ENCODE data around the gene PITRM1.

PITRM1 gene

DNA sequence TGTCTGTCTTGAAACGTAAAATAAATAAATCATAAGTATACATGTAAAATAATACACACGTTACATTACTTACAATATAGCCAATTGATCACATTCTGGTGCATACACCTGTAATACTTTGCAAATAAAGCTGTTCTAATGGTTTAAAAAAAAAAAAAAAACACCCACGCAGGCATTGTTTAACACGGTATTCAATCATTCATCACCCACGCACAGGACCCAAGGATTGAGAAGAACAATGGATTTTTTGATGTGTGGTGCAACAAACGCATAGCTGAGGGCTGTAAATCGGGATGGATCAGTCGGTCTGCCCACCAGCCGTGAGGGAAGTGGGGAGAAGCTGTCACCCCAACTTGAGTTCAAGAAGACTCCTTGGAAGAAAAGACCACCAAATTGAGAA lies 8.7 kb downstream of the PITRM1 start:
- no peak for DNase-seq

DNA sequence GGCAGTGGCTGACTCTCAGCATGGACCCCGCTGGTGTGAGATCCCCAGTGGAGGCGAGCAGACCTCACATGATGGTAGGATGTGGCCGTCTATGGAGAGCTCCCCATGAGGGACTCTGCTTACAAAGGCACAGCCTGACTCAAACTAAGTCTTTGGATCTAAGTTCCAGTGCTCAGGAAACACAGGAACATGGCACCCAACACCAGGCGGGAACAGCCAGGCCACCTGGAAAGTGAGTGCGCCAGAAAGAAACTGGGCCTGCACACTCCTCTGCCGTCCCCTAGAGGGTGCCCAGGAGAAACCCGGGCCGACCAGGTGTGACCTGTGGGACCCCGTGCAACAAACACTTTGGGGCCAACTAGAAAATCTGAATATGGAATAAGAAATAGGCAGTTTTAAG lies 10.0 kb downstream of the PITRM1 start:
- no peak for DNase-seq

DNA sequence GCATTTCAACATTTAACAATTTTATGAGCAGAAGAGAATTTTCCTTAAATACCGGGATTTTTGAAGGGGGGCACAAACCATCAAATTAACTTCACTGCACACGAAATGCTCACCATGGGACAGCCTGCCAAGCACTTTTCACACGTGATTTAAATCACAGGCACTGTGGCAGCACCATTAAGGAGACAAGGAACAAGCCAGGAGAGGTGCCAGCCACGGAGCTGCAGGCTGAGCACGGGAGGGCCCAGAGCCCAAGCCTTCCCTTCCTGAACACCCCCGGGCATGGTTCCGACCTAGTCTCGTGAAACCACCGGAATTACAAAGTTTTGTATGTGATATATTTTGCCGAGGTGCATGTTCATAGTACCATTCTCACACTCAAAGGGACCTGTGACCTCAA lies 13.4 kb downstream of the PITRM1 start:
- DNase-seq, result no peak

DNA sequence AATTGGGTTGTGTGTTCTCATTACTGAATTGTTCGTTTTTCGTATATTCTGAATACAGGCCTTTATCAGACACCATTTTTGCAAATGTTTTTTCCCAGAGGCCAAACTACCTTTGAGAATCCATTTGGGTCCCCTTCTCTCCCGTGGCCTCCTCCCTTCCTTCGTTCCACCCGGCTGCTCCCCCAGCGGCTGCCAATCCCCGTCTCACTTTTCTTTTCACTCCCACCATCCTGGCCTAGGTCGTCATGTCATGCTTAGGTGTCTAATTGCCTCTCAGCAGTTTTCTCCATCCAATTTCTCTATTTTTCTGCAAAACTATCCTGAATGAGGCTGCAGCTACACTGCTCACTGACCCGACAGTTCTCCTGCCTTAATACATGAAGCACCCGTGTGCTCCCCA lies 17.9 kb downstream of the PITRM1 start:
- no peak for DNase-seq

DNA sequence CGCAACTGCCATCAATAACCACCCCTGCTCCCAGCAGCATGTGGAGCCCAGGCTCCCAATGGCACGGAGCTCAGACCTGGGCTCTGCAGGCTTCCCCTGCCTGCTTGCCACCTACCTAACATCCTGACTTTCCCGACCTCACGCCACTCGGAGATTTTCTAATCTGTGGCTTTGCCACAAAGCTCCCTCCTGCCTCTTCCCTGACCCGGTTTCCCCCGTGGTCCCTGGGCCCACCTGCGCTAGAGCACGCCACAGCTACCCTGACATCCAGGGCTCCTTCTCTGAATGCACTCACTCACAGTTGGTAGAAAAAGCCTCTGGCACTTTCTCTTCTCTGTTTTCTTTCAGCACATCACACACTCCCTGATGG lies 20.0 kb downstream of the PITRM1 start:
- DNase-seq, result no peak

DNA sequence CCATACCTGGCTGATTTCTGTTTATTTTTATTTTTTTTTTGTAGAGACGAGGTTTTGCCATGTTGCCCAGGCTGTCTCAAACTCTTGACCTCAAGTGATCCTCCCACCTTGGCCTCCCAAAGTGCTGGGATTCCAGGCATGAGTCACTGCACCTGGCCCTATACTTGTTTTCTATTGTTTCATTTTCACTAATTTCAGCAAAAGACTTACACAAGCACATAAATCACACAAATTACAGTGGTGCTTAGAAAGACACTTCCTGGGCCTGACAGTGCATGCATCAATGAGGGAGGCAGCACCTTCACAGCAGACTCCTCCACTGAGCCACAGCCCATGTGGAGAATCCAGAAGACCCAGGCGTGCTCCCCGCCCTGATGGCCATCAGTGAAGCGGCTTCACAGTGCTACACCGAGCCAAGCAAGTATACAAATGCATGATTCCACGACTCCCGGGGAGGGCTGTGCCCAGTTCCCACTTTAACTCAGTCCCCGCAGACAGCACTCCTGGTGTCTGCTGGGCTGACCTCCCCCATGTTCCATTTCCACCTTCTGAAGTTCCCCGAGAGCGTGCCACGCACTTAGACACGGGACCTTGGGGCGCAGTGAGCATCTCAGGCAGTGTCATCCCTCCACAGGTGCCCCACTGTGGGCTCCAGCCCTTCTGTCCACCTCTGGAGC lies 20.6 kb downstream of the PITRM1 start:
- DNase-seq, result no peak

DNA sequence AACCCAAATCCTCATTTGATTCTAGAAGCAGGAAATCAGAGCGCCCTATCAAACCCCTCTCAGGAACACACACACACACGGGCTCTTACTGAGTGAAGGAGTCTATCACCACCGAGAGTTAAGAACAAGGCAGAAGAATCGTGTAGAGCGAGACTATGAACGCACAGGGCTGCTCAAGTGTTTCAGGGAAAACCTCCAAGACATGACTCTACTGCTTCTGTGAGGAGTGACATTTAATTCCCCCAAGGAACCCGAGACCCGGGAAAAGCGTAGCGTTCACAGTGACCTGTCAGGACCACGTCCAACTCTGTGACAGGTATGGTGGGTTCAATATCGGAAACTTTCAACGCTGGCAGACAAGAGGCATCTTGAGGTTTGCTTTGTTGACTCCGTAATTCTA lies 21.6 kb downstream of the PITRM1 start:
- no peak for DNase-seq

DNA sequence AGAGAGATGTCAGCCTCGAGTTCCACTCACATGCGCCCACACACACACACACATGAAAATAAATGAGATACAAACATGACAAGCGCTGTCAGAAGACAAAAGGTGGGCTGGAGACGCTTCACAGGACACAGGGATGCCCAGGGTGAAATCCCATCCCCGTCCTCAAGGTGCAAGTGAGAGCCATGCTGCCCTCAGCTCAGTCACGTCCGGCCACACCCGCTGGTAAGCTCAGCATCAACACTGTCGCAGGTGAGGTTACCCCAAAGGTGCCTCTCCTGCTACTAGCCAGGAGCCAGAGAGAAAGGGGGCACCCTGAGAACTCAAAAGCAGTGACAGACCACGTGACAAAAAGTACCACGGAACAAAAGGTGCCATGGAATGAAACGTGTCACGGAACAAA lies 22.2 kb downstream of the PITRM1 start:
- DNase-seq, result no peak

DNA sequence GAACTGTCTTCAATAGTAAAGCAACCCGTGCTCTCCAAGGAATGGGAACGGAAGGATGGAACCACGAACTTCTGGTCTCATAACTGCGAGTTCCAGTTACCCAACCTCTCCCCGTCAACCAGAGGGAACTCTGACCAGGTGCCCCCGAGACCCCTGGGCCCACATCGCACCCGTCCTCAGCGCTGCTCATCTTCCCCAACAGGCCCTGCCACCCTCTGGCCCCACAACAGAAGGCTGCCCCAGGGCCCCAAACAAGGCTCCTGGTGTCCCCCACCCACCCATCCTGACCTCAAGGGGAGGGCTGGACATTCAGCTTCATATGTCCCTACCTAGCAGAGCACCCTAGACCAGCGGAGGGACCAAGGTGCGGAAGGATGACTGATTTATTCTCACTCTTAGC lies 22.7 kb downstream of the PITRM1 start:
- DNase-seq, result no peak

DNA sequence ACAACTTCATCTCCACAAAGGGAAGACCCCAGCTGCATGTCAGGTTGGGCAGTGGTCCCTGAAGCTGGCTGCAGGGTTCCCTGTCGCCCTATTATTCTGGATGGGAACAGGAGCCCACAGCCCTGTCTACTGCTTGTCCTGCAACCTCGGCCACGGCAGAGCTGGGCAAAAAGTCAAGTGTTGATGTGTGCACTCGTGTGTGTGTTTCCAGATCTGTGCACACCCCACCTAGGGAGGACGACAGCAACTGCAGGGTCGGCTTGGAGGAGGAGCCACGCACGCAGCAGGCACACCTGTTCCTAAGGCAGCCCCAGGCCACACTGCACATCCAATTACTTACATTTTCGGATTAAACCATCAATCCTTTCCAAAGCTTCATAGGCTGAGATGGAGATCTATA lies 23.6 kb downstream of the PITRM1 start:
- no peak for DNase-seq

DNA sequence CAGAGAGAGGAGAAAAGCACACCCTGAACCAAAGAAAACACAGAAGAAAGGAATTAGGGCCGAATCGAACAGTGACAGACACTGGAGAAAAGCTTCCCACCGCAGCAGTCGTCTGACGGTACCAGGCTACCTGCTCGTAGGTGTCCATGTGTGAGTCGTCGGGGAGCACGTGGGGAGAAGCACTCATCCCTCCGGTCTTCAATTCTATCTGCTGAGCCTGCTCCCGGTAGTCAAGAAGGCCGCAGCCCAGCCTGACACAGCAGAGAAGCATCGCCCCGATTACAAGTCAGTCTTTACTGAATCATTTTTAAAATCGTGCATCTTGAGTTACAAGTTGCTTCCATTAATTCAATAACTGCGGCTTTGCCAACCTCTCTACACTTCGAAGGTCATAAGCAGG lies 24.5 kb downstream of the PITRM1 start:
- DNase-seq, result no peak

DNA sequence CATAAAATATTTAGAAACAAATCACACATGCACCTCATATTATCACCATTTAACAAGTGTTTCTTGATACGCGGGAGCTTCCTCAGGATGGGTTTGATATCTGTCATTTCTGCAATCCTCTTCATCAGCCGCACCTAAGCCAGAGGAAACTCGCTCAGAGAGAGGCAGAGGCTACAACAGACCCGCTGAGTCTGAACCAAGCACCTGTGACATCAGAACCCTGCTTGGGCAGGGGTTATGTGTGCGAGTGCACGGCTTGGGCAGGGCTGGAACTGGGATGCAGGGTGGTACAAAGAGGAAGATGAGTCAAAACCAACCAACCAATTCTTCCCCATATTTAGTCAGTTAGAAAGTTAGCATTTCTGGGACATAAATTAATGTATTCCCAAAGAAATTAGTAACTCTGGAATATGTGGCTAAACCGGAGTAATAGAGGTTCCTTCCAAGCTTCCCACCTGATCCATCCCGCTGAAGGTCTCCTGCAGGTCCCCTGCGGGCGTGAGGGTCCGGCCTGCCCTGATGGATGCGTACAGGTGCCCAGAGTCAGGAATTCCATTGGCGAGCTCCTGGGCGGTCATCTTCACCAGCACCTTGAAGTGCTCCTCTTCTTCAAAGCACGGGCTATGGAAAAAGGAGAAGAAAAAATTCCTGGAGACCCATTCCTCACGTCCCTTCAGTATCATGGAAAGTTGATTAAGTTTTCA lies 25.3 kb downstream of the PITRM1 start:
- no peak for DNase-seq

DNA sequence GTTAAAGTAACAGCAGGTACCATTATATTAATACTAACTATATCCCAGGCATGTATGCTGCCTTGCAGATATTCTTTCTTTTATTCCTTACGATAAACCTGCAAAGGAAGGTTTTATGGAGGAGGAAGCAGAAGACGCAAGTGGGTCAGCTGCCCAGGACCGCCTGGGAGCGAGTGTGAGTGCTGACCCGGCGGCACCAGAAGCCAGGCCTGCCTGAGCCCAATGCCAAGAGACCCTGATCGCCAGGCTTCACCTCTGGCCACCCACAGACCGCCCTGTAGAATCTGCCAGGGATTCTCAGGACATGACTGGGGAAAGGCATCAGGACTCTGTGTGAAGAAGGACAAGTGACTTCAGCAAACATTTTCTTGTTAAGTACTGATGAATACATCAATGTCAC lies 26.3 kb downstream of the PITRM1 start:
- no peak for DNase-seq

DNA sequence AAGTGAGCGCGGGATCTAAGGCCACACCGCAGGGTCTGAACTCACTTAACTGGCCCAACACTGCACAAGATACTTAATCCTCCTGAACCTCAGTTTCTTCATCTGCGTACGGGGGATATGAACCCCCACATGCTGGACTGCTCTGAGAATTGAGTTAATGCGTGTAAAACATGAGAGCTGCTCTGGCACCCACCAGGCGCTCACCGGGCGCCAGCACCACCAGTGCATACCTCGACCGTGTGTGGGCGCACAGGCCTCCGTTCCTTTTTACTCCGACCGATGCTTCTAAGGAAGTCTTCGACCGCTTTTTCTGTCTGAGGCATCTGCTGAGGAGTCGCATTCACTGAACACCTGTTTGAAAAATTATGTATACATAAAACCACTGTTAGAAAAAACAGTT lies 27.2 kb downstream of the PITRM1 start:
- DNase-seq, result no peak

DNA sequence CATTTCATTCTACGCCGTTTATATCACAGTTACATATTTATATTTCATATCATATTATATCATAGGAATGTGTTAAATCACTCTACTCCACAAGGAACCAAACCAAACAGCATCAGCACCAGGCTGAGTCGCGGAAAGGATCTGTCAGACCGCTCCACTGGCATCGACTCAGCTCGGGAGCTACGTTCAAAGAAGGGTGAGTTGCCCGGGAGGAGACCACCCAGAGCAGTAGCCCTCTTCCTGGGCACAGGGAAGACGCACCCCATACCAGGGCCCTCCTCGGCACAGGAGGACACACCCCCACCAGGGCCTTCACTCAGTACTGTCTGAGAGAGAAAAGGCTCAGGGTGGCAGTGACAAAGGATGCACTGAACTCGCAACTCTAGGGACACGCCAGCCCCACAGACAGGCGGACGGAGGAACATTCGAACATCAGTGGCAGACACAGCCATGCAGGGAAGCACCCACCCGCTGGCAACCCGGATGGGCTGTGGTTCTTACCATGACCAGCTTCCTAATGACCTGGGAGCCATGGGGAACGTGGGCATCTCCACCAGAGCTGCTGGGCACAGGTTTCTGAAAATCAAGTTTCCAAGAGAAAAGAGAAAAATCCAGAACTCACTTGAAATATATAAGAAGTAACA lies 28.7 kb downstream of the PITRM1 start:
- DNase-seq, result no peak

DNA sequence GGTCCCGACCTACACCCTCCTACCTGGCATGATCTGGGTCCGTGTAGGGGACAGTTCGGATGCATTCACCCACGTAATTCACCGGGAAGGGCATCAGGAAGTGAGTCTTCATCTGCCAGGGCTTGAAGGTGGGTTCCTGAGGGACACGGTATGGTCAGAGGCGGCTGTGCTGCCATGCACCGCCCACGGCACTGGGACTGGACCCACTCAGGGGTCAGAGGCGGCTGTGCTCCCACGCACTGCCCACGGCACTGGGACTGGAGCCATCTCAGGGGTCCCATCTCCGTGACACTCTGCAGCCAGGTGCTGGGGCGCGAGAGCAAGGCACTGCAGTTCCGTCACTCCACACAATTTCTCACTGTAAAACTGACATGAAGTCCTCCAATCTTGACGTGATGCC lies 29.2 kb downstream of the PITRM1 start:
- DNase-seq, result no peak

DNA sequence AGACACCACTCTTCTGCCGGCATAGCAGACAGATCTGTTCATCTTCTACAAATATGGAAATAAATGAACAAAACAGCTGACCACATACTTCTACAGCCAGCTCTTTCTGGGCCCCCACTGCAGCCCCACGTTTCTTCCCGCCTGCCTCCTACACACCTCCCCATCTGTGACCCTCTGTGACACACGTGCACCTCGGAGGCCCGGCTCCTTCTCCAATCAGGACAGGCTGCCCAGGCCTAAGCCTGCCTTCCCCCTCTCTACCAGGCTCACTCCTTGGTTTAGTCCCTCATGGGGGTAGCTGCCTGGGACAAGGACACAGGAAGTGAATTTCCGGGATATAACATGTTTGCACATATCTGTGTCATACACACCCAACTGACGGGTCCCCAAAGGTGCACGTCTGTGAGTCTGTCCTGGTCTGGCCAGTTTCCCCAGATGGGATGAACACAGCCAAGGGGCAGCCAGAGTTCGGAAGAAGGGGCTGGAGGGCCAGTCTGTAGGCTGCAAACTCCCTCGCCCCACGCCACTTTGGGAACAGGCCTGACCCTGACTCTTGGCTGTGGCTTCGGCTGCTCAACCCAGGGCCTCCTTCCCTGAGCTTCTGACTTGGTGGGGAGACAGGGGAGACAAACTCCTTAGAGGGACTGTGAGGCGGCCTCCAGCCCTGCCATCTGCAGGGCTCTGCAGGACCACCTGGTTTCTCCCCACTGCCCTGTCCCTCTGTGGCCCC lies 30.3 kb downstream of the PITRM1 start:
- DNase-seq, result no peak

DNA sequence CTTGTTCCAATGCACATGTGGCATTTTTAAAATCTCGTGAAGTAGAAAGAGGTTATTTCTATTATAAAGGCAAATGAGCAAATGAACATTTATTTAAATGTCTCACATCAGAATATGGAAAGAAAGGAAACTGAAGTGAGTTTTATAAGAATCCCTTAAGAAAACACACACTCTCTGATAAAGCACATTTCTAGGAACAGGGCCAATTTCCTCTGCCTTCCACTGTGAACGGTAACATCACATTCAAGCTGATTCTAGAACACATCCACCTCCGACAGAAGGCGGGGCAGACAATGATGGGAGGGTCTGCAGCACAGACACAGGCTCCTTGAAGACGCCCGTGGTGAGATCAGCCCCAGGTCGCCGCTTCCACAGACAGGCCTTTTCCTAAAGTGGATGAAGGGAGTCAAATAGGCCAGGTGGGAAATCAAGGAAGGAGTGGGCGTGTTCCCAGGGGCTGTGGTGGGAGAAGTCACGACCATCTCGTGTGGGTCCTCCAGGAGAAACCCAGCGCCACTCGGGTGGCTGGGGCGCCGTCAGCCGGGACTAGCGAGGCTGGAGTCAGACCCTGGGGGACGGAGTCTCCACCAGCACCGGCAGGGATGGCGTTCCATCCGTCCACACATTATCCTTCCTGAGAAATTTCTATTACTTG lies 31.1 kb downstream of the PITRM1 start:
- DNase-seq, result no peak

DNA sequence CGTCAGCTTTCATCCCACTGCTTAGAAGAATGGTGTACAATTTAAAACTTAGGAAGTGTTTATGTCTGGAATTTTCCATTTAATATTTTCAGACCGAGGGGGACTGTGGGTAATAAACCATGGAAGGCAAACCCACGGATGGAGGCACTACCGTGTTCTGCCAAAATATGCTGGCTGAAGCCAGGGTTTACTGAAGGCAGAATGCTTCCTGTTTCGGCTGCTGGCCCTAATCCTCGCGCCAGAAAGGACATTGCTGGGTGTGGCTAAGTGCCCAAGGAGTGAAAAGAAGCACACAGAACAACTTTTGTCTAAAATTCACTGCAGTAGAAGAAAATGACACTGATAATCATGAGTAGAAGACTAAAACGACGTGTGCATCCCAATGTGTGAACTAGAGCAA lies 32.3 kb downstream of the PITRM1 start:
- DNase-seq, result no peak

DNA sequence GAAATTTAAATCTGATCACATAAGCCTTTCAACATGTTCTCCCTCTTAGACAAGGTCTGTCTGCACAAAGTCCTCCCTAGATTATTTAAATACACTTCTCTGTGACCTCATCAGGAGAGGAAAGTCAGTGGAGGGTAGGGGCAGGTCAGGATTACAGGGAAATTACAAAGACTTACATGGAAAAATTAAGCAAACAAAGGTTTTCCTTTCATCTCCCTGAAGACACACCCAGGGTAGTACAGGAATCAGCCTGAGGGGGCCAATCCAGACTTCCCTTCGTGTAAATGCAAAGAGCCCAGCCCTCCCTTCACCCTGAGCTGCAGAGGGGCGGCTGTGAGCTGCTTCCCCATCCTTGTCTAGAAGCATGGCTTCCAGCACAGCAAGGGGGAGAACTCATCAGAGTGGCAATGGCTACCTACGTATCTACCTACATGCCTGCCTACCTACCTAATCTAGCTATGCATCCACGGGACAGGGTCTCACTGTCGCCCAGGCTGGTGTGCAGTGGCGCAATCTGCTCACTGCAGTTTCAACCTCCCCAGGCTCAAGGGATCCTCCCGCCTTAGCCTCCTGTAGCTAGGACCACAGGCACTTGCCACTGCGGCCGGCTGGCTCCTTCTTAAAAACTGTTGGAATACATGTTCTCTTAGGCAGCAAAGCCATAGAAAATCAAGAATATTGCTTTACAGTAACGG lies 33.2 kb downstream of the PITRM1 start:
- DNase-seq, result no peak

DNA sequence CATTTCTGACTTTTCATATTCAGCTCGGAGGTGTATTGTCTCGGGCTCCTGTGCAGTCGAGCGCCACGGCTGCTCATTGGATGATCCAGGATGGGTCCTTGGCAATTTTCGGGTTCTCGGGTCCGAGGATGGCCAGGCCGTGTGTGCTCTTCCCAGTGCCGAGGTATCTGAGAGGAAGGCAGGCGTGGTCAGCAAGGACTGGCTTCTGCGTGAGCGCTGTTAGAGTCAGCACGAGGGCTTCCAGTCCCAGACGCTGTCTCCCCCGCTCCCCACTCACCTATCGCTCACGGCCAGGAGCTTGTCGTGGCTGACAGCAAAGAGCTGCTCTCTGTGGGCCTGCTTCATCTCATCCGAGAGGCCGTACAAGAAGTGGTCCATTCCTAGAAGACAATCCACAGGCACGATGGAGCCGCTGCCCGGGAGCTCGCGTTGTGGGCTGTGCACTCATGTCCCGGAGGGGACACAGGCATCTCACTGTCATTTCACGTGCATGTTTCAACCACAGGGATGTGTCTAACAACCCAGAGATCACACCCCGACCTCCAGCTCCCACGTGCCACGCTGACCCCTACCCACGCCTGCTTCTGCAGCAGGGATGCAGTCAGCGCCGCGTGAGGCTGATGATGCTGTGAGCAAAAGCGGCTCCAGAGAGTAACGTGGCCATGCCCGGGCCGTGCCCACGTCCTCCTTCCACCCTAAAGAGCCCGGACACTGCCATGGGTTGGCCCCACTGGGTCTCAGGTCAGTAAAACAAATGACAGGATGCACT lies 34.4 kb downstream of the PITRM1 start:
- no peak for DNase-seq

Measured in activated CD4-positive, alpha-beta T cell treated with anti-CD3 and anti-CD28 coated beads for 48 hours (primary cell).